ENCODE results near the gene PLA2G4C.
A peak's percentile ranks its signal among the peaks of the same experiment; 100 is the strongest.
"Not testable (repeated sequence)": the region's sequence is repeated elsewhere in the genome, so short reads cannot be mapped to it uniquely, and the experiment has no call there.

PLA2G4C gene

GRCh38 chr19:48111280-48111679 is 663 bp upstream of the PLA2G4C start:
- no peak for DNase-seq (ENCODE audit: low spot score)

- no peak for DNase-seq (ENCODE audit: low spot score)
Measured at GRCh38 chr19:48108997-48109782, 1.4 kb downstream of the PLA2G4C start.

GRCh38 chr19:48103922-48104321 is 6.7 kb downstream of the PLA2G4C start:
- DNase-seq (ENCODE audit: low spot score): no peak

- DNase-seq (ENCODE audit: low spot score): peak; percentile 69
Measured at GRCh38 chr19:48102870-48103751, 7.5 kb downstream of the PLA2G4C start.

- no peak for DNase-seq (ENCODE audit: low spot score)
Measured at GRCh38 chr19:48095612-48096175, 14.9 kb downstream of the PLA2G4C start.

- DNase-seq (ENCODE audit: low spot score): no peak
Measured at GRCh38 chr19:48094855-48095203, 15.8 kb downstream of the PLA2G4C start.

- DNase-seq (ENCODE audit: low spot score): no peak
Measured at GRCh38 chr19:48094129-48094854, 16.3 kb downstream of the PLA2G4C start.

- peak; percentile 85 for DNase-seq (ENCODE audit: low spot score)
Measured at GRCh38 chr19:48091111-48091718, 19.4 kb downstream of the PLA2G4C start.

- no peak for DNase-seq (ENCODE audit: low spot score)
Measured at GRCh38 chr19:48090281-48090802, 20.3 kb downstream of the PLA2G4C start.

GRCh38 chr19:48088991-48089390 is 21.6 kb downstream of the PLA2G4C start:
- not testable (repeated sequence) for DNase-seq (ENCODE audit: low spot score)

- DNase-seq (ENCODE audit: low spot score): no peak
Measured at GRCh38 chr19:48085904-48086864, 24.4 kb downstream of the PLA2G4C start.

GRCh38 chr19:48085076-48085475 is 25.5 kb downstream of the PLA2G4C start:
- no peak for DNase-seq (ENCODE audit: low spot score)

GRCh38 chr19:48081106-48081505 is 29.5 kb downstream of the PLA2G4C start:
- no peak for DNase-seq (ENCODE audit: low spot score)

- not testable (repeated sequence) for DNase-seq (ENCODE audit: low spot score)
Measured at GRCh38 chr19:48070177-48070769, 40.3 kb downstream of the PLA2G4C start.

- no peak for DNase-seq (ENCODE audit: low spot score)
Measured at GRCh38 chr19:48069435-48069834, 41.2 kb downstream of the PLA2G4C start.

- peak; percentile 22 for DNase-seq (ENCODE audit: low spot score)
Measured at GRCh38 chr19:48064509-48064908, 46.1 kb downstream of the PLA2G4C start.

- no peak for DNase-seq (ENCODE audit: low spot score)
Measured at GRCh38 chr19:48061401-48062344, 48.9 kb downstream of the PLA2G4C start.

- DNase-seq (ENCODE audit: low spot score): no peak
Measured at GRCh38 chr19:48060381-48060780, 50.2 kb downstream of the PLA2G4C start.

GRCh38 chr19:48059331-48059730 is 51.3 kb downstream of the PLA2G4C start:
- no peak for DNase-seq (ENCODE audit: low spot score)
